Stimulated activated CD4-positive, alpha-beta T cell treated with anti-CD3 and anti-CD28 coated beads, Interleukin-4, amount 100 ng/mL, for 1 hour (primary cell): Measurements from ENCODE around the gene SCYGR8.
"Not testable (repeated sequence)": the region's sequence is repeated elsewhere in the genome, so short reads cannot be mapped to it uniquely, and the experiment has no call there.

Experiments used
- DNase-seq: peaks from one replicate; pipeline ENCODE4 v3.0.0-alpha.2; 2020

Gene SCYGR8

GRCh38 chr2:227745594-227745993, at the start of gene SCYGR8:
SCYGR8 (plus strand) TSS chr2:227745894; CDS start chr2:227745894, 0 bp downstream.
- DNase-seq: no peak

GRCh38 chr2:227696990-227697679, 48.6 kb upstream of the SCYGR8 start:
- no peak for DNase-seq

- DNase-seq: no peak
These were observed 44.1 kb upstream of the SCYGR8 start for GRCh38 chr2:227701556-227701955.

- no peak for DNase-seq
These were observed 42.4 kb upstream of the SCYGR8 start for GRCh38 chr2:227703280-227703732.

GRCh38 chr2:227703961-227704360, 41.7 kb upstream of the SCYGR8 start:
- no peak for DNase-seq

GRCh38 chr2:227706859-227707258, 38.8 kb upstream of the SCYGR8 start:
- DNase-seq: no peak

GRCh38 chr2:227707390-227707789, 38.3 kb upstream of the SCYGR8 start:
- no peak for DNase-seq

GRCh38 chr2:227710986-227711385, 34.7 kb upstream of the SCYGR8 start:
- no peak for DNase-seq

- DNase-seq: no peak
These were observed 32.4 kb upstream of the SCYGR8 start for GRCh38 chr2:227713291-227713690.

GRCh38 chr2:227716501-227716900, 29.2 kb upstream of the SCYGR8 start:
- DNase-seq: no peak

- DNase-seq: no peak
These were observed 27.8 kb upstream of the SCYGR8 start, which contains the start of gene SLC19A3 for GRCh38 chr2:227717687-227718567. SLC19A3 (minus strand) TSS chr2:227718028; CDS start chr2:227702318, 15,710 bp downstream.

GRCh38 chr2:227719641-227720040, 26.1 kb upstream of the SCYGR8 start:
- DNase-seq: no peak

GRCh38 chr2:227720680-227721079, 25.0 kb upstream of the SCYGR8 start:
- no peak for DNase-seq

GRCh38 chr2:227722821-227723220, 22.9 kb upstream of the SCYGR8 start:
- not testable (repeated sequence) for DNase-seq

GRCh38 chr2:227724394-227725039, 21.2 kb upstream of the SCYGR8 start, which contains the start of gene SCYGR6:
SCYGR6 (minus strand) TSS chr2:227724757; CDS start chr2:227724757, 0 bp downstream.
- DNase-seq: no peak

GRCh38 chr2:227728035-227728434, 17.7 kb upstream of the SCYGR8 start, which contains the start of gene SCYGR7:
SCYGR7 (plus strand) TSS chr2:227728335; CDS start chr2:227728335, 0 bp downstream.
- no peak for DNase-seq

GRCh38 chr2:227739351-227739750, 6.3 kb upstream of the SCYGR8 start:
- DNase-seq: no peak

GRCh38 chr2:227740705-227741104, 5.0 kb upstream of the SCYGR8 start:
- not testable (repeated sequence) for DNase-seq

- no peak for DNase-seq
These were observed 2.4 kb downstream of the SCYGR8 start for GRCh38 chr2:227748079-227748478.

- DNase-seq: not testable (repeated sequence)
These were observed 10.6 kb downstream of the SCYGR8 start for GRCh38 chr2:227756261-227756660.

GRCh38 chr2:227759411-227760118, 13.9 kb downstream of the SCYGR8 start:
- DNase-seq: no peak

GRCh38 chr2:227761740-227762476, 16.2 kb downstream of the SCYGR8 start:
- DNase-seq: no peak
